ENCODE measurements around the gene DUSP22.

Gene DUSP22

DNA sequence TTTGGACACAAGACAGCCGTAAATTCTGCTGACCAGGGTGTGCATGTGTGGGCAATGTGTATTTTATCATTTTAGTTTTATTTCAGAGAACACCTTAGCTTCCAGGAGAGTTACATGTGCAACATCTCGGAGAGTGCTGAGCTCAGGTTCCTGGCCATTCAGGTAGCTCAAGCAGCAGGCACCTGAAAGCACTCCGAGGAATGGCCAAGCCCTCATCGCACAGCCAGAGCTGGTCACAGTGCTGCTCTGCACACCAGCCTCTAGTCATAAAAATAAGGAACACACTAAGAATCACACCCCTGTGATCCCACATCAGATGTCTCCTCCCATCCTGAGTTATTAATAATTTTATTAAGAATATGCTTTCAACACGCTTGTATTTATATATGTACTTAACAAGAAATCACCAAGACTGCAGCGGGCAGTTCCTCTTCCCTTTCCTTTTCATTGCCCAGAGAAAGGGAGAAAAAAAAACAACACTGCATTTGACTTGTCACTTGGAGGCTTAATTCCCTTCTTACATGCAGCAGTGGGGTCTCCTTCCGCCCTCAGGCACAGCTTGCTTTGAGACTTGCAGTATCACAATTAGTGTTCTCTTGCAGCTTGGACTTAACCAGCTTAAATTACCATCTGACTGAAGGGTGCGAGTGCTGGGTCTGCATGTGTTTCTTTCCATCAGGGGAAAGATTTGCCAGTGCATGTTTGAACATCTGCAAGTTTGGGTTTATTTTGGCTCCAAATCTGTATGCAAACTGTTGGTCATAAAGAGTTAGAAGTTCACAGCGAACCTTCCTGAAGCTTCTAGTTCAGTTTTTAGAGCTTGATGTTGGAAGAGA is 63.3 kb downstream of the DUSP22 start:
- DNase-seq = no peak

DNA sequence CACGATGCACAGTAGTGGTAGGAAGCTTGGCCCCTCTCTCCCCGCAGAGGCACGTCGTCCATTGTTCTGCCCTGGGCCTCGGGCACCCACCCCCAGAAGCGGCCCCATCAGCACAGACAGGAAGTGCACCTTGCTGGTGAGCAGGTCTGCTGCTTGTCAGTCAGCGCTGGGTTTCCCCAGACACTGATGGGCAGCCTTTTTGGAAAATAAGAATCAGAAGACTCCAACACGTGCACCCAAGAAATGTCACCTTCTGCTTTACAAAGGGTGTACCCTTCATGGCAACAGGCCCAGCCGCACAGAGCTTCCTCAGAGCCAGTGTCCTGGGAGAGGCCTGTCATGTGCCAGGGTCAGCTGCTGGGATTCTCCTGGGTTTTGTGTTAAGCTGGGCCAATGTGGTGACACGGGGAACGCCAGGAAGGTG is 64.6 kb downstream of the DUSP22 start:
- DNase-seq = no peak

DNA sequence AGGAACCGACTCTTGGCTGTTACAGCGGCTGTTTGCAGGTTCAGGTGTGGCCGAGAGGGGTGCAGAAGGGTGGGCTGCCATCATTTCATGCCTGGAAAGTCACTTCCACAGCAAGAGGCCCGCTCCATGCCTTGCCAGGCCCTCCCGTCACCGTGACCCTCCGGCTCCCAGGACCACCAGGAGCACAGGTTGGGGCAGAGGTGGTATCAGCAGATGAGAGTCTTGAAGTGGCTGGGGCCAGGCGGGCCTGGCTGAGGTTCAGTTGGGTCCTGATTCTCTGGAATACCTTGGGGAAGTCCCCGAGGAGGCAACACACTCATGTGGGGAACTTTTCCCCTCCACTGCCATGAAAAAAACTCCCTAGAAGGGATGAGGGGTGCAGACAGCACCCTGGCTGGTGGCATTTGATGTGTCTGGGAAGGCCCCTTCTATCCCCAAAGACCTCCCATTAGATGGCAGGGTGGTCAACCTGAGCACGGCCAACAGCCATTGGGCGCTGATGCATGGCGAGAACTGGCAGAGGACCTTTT is 65.0 kb downstream of the DUSP22 start:
- no peak for DNase-seq

DNA sequence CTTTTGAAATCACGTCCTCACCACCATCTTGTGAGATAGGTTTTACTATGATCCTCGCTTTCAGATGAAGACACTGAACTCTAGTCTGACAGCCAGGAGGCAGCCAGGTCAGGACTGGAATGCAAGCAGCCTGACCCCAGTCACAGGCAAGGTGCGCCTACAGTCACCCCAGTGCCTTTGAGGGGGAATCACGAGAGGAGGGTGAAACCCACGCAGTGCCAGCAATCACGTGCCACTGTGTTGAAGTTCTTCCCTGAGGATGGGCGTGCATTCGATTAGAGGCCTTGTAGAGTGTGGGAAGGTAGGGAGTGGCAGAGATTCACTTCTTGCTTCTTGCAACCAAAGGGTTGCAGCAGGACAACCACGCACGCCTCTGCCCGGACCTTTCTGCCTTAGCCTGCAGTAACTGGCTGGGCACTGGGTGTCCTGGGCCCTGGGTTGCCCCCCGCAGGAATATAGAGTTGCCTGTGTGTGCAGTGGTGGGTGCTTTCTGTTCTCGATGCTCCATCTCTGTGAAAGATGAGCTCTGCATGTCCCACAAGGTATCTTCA is 65.6 kb downstream of the DUSP22 start:
- DNase-seq = no peak

DNA sequence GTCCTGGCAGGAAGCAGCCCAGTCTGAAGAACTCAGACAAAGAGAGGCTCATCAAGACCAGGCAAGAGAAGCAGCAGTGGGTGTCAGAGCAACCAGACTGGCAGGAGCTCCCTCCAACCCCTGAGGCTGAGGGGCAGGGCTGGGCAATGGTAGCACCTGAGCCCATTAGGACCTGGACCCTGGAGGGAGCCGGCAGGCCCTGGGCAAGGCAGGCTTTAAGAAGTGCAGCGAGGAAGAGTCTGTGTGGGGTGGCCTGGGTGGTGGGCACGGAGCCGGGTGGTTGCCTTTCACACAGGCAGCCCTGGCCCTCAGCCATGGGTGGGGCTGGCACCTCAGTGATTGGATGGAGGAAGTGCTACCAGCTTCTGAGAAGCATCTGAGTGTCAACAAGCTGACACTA is 66.1 kb downstream of the DUSP22 start:
- no peak for DNase-seq

DNA sequence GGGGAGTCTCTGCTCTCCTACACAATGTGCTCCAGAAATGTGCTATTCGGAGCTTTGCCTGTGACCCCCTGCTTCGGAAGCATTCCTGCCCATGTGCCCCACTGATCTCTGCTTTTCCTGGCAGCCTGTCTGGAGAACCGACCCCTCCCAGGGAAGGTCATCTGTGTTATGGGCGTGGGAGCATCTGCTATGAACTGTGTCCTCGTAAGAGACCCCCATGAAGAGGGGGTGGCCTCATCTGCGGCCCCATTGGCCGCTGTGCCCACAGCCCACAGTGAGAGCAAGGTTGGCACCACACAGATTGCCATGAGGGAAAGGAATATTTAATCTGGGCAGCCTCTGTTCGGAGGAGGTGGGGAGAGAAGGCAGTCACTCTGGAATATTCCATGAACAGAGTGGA is 66.6 kb downstream of the DUSP22 start:
- no peak for DNase-seq

DNA sequence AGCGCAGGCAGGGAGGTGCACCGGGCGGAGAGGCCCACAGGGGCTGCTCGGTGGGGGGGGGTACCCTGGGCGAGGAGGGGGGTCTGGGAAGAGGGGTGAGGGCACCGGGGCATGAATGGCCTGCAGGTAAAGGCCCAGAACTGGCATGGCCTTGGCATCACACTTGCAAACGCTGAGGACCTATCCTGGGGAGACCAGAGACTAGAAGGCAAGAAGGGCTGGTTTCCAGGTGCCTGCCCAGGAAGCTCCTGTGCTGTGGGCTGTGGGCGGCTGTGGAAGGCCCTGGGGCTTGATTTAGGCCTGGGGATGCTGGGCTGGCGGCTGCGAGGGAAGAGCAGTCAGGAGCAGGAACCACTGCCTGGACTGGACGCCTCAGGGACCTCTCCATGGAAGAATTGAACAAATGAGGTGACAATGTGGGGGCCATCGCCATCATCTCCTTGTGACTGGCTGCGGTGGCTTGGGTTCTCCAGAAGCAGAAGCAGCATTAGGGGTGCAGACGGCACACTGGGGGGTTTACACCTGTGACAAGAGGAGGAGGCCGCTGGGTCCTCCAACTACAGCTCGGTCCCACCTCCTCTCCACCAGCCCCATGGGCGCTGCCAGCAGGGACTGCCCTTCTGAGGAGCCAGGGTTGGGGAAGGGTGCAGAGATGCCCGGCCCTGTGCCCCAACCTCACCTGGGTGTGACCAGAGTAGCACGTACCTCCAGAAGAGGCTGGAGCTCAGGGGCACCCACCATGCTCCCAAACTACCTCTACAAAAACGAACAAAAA is 67.2 kb downstream of the DUSP22 start:
- DNase-seq = no peak

DNA sequence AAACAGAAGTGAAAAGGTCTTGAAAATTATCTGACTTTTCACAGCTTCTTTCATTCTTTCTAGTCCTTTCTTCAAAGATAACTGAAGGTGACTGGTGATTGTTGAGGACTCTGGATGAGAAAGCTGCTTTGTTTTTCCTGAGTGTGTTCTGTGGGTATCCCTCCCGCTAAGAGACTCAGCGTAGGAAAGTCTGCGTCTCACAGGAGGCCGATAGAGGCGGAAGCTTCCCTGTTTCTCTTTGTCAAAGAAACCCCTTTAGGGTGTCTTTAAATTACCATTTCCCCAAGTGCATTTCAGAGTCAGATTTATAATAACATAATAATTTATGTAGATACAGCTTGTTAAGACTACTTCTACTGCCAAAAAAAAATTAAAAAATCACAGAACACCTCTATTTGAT is 68.1 kb downstream of the DUSP22 start:
- DNase-seq = no peak

DNA sequence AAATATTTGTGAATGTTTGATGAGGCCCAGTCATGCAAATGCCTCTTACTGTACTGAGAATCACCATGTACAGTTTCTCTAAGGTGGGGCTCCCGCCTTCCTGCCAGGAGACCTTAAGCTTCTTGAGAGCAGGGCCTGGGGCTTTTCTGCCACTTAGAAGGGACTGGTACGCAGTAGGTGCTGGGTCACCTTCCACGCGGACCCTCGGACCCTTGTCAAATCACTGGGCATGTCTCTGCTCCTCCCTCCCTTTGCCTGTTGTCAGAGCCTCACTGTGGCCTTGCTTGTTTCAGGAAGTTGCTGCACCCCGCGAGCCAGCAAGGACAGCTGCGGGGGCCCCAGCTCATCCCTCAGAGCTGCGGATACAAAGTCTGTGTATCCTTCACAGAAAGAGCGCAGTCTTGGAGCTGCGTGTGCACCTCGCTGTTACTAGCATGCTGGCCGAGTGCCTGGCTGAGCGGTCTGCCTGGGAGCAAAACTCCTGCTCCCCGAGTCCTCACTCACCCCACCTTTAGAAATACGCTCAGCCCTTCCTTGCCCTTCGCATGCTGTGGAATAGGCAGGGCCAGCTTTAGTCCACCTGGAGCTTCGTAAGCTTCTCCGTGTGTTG is 68.6 kb downstream of the DUSP22 start:
- DNase-seq = no peak

DNA sequence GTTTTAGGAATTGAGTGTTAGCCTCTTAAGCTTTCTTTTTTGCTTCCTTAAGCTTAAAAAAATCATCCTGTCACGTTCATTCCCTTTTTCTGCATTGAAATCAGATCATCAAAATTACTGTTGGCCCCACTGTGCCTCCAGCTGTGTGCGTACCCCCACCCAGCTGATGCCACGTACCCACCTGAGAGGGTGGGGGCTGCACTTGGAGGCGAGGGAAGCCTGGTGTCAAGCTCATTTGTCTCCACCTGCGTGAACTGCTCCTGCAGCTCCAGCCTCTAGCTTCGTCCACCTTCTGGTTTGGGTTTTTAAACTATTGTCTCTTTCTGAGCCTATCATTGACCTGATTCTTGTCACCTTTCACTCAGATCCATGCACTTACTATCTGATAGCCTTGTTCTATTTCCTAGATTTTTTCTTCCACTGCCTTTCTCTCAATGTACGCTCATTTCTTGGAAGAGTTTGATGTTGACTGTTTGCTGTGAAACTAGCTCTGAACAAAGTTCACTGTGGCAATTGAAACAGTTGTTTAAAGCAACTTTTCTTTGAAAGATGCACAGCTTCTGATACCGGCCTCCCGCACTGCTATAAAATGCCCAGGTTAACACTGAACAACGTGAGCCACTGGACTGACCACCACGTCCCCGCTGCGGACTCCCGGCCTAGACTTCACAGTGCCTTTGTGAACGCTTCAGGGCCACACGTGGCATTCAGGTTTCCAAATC is 69.3 kb downstream of the DUSP22 start:
- DNase-seq = no peak

DNA sequence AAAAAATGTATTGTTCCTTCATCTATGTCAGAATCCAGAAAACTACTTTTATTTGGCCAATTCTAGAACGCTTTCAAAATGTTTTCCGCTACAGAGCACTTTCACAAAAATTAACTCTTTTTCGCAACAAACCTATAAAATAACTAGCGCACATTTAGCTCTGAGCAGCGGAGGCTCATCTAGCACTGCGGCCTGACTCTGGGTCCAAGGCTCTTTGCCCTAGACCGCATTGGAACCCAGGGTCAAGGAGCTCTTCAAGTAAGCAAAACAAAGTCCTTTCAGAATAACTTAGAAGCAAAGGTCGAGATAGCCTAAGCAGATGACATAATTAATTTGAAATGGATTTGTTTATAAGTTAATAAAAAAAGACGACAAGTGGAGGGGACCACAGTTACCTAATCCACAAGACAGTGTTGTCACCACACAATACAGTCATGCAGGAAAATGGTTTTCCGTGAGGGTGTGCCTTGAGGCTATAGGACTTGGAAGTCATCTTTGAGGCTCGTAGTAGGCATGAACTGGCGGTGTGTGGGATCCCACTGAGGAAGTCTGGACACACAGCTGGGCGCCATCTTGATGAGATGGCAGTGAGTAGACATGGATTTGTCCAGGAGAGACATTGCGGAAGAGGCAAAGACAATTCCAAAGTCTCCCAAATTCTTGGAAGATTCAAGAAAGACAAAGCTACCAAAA is 70.1 kb downstream of the DUSP22 start:
- no peak for DNase-seq

DNA sequence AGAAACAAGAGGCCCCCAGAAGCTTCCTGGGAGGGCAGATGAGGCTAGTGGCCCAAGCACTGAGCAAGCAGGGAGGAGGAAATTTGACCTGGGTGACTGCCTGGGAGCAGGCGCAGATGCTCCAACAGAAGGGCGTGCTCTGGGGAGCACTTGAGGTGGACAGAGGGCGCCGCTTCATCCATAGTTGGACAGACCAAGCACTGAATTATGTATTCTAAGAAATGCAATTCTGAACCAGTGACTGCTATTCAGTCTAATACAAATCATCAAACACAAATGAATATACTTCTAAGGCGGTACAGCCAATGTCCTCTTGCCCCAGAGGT is 70.6 kb downstream of the DUSP22 start:
- DNase-seq = no peak

DNA sequence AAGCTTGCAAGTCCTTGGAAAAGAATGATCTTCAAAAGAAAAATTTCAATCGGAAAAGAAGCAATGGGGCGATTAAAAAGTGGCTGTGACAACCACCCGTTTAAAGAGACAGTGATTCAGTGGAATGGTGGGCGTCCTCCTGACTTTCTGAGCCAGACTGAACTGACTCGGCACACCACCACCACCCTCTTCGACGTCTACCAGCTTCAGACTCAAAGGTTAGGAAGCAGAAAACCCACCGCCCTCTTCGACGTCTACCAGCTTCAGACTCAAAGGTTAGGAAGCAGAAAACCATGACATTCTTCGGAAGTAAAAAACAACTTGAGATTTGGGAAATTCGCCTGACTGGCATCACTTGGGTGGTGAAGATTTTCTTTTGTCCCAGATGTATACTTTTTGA is 71.0 kb downstream of the DUSP22 start:
- no peak for DNase-seq

DNA sequence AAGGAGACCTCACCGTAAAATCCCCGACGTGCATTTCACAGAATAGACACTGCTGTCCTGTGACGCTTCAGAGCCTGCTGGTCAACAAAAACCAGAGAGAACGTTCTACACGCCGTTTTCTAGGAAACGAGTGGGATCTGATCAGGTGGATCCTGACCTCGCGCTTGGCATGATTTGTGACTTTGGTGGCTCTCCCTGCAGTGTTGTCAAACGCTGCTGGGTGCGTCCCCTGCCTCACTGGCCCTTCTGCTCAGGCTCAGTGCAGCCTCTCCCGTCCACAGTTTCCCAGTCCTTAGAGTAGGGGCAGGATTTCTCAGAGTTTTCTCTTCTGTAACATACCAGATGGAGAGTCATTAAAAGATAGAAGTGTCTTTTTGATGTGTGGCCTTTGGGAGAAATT is 71.6 kb downstream of the DUSP22 start:
- DNase-seq = no peak

DNA sequence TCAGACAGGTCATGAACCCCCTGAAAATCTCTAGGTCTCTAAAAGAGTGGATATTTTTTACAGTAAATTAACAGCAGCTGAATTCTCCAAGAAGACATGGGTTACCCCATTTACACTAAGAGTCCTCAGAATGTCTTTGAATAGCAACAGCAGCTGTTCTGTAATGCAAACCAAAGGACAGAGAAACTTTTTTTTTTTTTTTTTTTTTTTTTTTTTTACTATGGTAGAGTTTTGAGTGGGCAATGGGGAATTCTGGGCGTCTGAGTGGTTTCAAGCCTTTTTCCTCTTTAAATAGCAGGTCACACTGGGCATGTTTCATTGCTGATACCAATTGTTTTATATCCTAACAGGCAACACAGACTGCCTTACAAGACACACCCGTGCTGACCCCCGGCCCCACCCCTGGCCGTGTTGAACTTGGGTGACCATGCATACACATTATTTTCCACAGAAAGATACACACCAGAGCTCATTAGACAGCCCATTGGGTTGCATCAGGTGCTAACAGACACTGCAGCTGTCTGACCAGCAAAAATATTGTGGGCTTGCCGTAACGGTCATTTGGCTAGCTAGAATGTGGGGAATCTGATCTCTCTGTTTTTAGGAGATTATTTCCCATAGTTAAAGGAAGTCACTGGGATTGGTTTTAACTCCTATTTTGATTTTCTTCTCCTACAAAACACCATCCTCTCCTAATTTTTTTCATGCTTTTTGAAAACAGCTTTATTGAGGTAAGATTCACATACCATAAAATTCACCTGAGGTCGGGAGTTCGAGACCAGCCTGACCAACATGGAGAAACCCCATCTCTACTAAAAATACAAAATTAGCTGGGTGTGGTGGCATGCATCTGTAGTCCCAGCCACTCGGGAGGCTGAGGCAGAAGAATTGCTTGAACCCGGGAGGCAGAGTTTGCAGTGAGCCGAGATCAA is 72.6 kb downstream of the DUSP22 start:
- no peak for DNase-seq

DNA sequence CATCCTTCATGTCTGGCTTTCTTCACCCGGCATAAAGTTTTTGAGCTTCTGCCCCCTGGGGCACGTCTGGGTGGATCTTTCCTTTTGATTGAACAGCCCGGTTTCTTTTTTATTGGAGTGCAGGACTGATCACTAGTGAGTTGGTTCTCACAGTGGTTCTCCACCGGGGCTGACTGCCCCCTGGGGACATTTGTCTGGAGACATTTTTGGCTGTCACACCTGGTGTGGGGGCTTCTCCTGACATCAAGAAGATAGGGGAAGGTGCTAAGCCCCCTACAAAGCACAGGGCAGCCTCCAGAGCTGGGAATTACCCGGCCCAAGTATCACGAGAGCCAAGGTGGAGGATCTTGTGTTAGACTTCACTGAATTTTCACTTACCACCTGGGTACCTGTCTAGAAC is 73.5 kb downstream of the DUSP22 start:
- no peak for DNase-seq

DNA sequence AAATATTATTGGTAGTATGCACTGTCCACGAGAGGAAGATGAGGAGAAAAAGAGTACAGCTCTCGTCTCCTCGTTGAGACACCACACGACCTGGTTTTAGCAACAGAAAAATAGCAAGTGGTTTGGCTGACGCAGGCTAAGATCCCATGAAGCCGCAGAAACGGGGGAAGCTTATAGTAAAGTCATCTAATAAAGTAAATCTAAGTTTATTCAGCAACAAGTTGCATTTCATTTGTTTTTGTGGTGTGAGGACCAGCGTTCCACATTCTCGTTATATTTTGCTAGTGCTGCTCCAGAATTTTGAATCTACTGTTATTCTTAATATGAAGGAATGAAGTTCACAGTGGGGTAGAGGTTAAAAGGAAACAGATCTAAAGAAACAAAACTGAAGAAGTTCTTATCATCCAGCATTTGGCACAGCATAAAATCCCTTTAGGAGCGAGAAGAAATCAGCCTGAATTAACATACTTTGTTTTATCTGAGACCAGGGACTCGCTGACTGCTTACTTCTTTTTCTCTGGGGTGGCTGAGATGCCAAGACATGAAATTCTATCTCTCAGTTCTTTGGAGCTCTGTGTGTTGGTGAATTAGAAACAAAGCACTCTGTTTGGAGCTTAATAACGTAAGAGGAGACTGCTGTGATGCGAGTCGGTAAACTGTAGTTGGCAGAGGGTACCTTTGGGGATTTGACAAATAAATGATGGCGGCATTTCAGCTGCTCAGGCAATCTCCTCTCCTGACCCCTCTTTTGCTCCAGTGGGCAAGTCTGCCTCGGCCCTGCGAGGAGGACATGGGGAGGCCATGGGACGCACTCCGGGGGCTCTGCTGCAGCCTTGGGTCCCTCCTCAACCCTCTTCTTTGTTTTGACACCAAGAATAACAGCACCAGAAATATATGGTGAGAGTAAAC is 74.4 kb downstream of the DUSP22 start:
- no peak for DNase-seq

DNA sequence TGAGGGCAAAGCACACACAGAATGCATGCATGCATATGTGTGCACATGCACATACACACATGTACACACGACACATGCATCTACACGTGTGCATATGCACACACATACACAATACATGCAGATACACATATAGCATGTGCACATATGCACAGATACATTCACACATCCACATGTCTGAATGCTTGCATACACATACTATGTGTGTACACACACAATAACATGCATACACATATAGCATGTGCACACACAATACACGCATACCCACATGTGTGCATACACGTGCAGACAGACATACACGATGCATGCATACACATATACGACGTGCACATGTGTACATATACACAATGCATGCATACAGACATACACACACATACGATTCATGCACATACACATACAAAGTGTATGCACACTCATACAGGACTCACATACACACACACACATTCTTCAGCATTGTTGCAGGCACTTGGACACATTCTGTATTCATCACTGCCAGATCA is 75.1 kb downstream of the DUSP22 start:
- DNase-seq = no peak

DNA sequence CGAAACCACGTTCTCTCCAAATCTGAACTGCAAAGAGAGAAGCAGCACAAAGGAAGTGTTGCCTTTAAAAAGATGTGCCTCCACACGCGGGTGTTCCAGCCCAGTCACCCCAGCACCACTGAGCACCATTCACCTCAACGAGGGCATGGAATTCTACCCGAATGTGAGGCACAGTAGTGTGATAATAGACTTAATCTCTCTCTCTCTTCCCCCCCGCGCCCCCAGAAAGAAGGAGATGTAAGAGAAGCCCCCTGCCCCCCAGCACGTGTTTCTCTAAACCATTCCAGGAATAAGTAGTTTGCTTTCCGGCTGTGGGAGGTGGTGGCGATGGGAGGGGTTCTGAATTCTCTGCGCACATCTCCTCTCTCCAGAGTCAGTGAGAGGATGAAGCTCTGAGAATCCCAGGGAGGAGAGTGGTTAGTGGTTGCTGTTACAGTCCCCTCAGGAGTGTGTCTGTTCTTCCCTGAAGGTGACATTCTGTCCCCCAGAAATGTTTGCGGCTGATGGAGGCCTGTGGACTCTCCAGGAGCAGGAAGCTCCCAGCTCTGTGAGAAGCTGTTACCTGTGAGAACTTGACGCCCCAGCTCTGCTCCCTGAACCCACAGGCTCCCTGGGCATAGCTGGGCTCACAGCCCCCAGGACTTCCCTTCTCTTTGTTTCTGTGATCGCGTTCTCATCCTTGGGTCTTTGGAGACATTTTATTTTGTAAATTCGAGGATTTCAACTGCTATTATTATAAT is 75.8 kb downstream of the DUSP22 start:
- no peak for DNase-seq

All from COR-L47 (cell line).